SK-N-SH (cell line): ENCODE results near the gene SPACA9. TPM values are rescaled to one million over a fixed set of nuclear protein-coding genes. Genes with fewer than 3 reads are reported as not detected.

Experiments used
- CTCF ChIA-PET: fragments of 300-600, 350-600 bp; formaldehyde crosslinking; extraction: SDS; loops from one replicate; lab custom pipeline; 2021; lab: Yijun Ruan, JAX
- POLR2A ChIA-PET: fragments of 350-600 bp; sonication (Branson Sonifier 250); formaldehyde crosslinking; extraction: SDS; loops from one replicate; lab custom pipeline; 2020; ENCODE audit warnings: antibody characterized with exemption, inconsistent platforms; lab: Yijun Ruan, JAX
- DNase-seq: peaks from one replicate; pipeline ENCODE4 v3.0.0; 2012
- H2AFZ ChIP-seq: fragments of 200-600 bp; sonication (generic); 2 replicates; pipeline ENCODE4 v1.8.1; 2016; ENCODE audit warnings: antibody characterized with exemption, mild to moderate bottlenecking, low read depth
- H3F3A ChIP-seq: fragments of 200-600 bp; sonication (generic); replicated peaks from 2 replicates; pipeline ENCODE3; 2016; ENCODE audit warnings: antibody characterized with exemption, mild to moderate bottlenecking; ENCODE audit not compliant: insufficient read depth
- H3K27ac ChIP-seq, 2 experiments: fragments of 200-500 bp in 1 of 2; fragments of 200-600 bp in 1 of 2; sonication (Bioruptor generic) in 1 of 2; sonication (generic), shearing (Covaris generic) in 1 of 2; 2 replicates each; pipeline versions ENCODE4 v1.5.1 to v1.6.1; 2014 to 2016; ENCODE audit warnings: low read depth in 2 of 2, inconsistent platforms in 1 of 2, low read length in 1 of 2, mild to moderate bottlenecking in 1 of 2, mixed read lengths in 1 of 2
- H3K27me3 ChIP-seq: fragments of 200-600 bp; sonication (generic), shearing (Covaris generic); 2 replicates; pipeline ENCODE4 v1.6.1; 2016; ENCODE audit warnings: mixed run types; ENCODE audit not compliant: insufficient read depth
- H3K36me3 ChIP-seq, 2 experiments: fragments of 200-500 bp in 1 of 2; fragments of 200-600 bp in 1 of 2; sonication (Bioruptor generic) in 1 of 2; sonication (generic) in 1 of 2; replicated peaks in 1 of 2; 2 replicates each; pipeline versions ENCODE3 to v1.5.1; 2014 to 2016; ENCODE audit warnings: low read length in 1 of 2, mild to moderate bottlenecking in 1 of 2; ENCODE audit not compliant: insufficient read depth in 2 of 2, control insufficient read depth in 1 of 2
- H3K4me1 ChIP-seq, 2 experiments: fragments of 200-500 bp in 1 of 2; fragments of 200-600 bp in 1 of 2; sonication (Bioruptor generic) in 1 of 2; sonication (generic), shearing (Covaris generic) in 1 of 2; 2 replicates each; pipeline versions ENCODE4 v1.5.1 to v1.6.1; 2014 to 2016; ENCODE audit warnings: low read depth in 1 of 2, low read length in 1 of 2, mixed run types in 1 of 2; ENCODE audit not compliant: insufficient read depth in 2 of 2, control insufficient read depth in 1 of 2
- H3K4me2 ChIP-seq: fragments of 200-600 bp; sonication (generic), shearing (Covaris generic); 2 replicates; pipeline ENCODE4 v1.6.1; 2017; ENCODE audit warnings: mixed run types
- H3K4me3 ChIP-seq, 2 experiments: fragments of 200-500 bp in 1 of 2; fragments of 200-600 bp in 1 of 2; sonication (Bioruptor generic) in 1 of 2; sonication (generic), shearing (Covaris generic) in 1 of 2; 2 replicates each; pipeline versions ENCODE4 v1.5.1 to v1.8.1; 2014 to 2016; ENCODE audit warnings: low read depth in 2 of 2, inconsistent platforms in 1 of 2, low read length in 1 of 2, mild to moderate bottlenecking in 1 of 2, mixed read lengths in 1 of 2, moderate library complexity in 1 of 2
- H3K79me2 ChIP-seq: fragments of 200-600 bp; sonication (generic); 2 replicates; pipeline ENCODE4 v1.8.1; 2017; ENCODE audit warnings: mild to moderate bottlenecking; ENCODE audit not compliant: insufficient read depth
- H3K9ac ChIP-seq: fragments of 200-600 bp; sonication (generic); 2 replicates; pipeline ENCODE4 v1.6.1; 2017; ENCODE audit warnings: mixed run types
- H3K9me2 ChIP-seq: fragments of 200-600 bp; sonication (generic); 2 replicates; pipeline ENCODE4 v1.6.1; 2017; ENCODE audit warnings: mixed run types
- H3K9me3 ChIP-seq: fragments of 200-600 bp; sonication (generic); 2 replicates; pipeline ENCODE4 v1.6.1; 2017; ENCODE audit warnings: mixed run types, mild to moderate bottlenecking, moderate library complexity
- H4K20me1 ChIP-seq: fragments of 200-600 bp; sonication (generic); 2 replicates; pipeline ENCODE4 v1.6.1; 2017; ENCODE audit warnings: mild to moderate bottlenecking, mixed run types; ENCODE audit not compliant: insufficient read depth
- FOSL2 ChIP-seq: IDR thresholded peaks from 2 replicates; pipeline ENCODE4 v1.4.0; 2012; ENCODE audit warnings: low read depth, mild to moderate bottlenecking, moderate library complexity, borderline replicate concordance
- FOXJ3 ChIP-seq: sonication (generic); formaldehyde crosslinking; IDR thresholded peaks from 2 replicates; pipeline ENCODE4 v1.5.1; 2020; ENCODE audit warnings: mild to moderate bottlenecking, missing genetic modification reagents
- JUND ChIP-seq: IDR thresholded peaks from 2 replicates; pipeline ENCODE4 v1.4.0; 2012
- NFIC ChIP-seq: IDR thresholded peaks from 2 replicates; pipeline ENCODE4 v1.4.0; 2012; ENCODE audit warnings: borderline replicate concordance
- NRF1 ChIP-seq: IDR thresholded peaks from 2 replicates; pipeline ENCODE4 v1.6.1; 2012; ENCODE audit warnings: low read depth, mild to moderate bottlenecking, low read length
- PBX3 ChIP-seq: IDR thresholded peaks from 2 replicates; pipeline ENCODE4; 2012
- SMC3 ChIP-seq: IDR thresholded peaks from 2 replicates; pipeline ENCODE4 v1.6.1; 2012; ENCODE audit warnings: low read depth, low read length, improper control_type of control experiment
- TEAD4 ChIP-seq: IDR thresholded peaks from 2 replicates; pipeline ENCODE4 v1.4.0; 2012; ENCODE audit warnings: mild to moderate bottlenecking, borderline replicate concordance; ENCODE audit not compliant: insufficient read depth
- YY1 ChIP-seq: IDR thresholded peaks from 2 replicates; pipeline ENCODE4 v1.4.0; 2012; ENCODE audit warnings: low read depth, mild to moderate bottlenecking
- ZBTB33 ChIP-seq: IDR thresholded peaks from 2 replicates; pipeline ENCODE4 v1.4.0; 2012; ENCODE audit warnings: low read depth, borderline replicate concordance
- WGBS: methylation state at CpG from one replicate; pipeline ENCODE4 v1.1.6; 2017; ENCODE audit warnings: low lambda C conversion rate; 5-methylcytosine and 5-hydroxymethylcytosine counted together
- polyA plus RNA-seq, 3 experiments: library from polyadenylated mRNA; depleted of rRNA; stranded (reverse); fragments of >200 nt; gene quantifications; 2 replicates each; pipeline ENCODE4 v1.2.3, GENCODE V29; 2012

SPACA9 gene
- polyA plus RNA-seq, 1 of the 3 experiments (the other 2 are of a cell fraction), result 9.8 TPM

GRCh38 chr9:132908635-132909034 lies 29.9 kb downstream of the SPACA9 start:
- no peak for TF ChIP-seq ZBTB33
- no peak for TF ChIP-seq FOSL2
- no peak for TF ChIP-seq JUND
- no peak for TF ChIP-seq YY1
- TF ChIP-seq PBX3, result no peak
- no peak for TF ChIP-seq SMC3
- 92% methylated on average over 7 of the region's 7 CpGs for WGBS
- H2AFZ ChIP-seq, result no peak overlapping the region
- no peaks in the 10 kb centered on the region for H3K9me2 ChIP-seq
- H3K27ac ChIP-seq, result no peak overlapping the region
- H3K9me3 ChIP-seq, result no peaks in the 10 kb centered on the region
- POLR2A ChIA-PET, result interaction anchor here (0.6 kb wide), 1 partner anchor 111 kb away, joined by 3 read pairs; no protein-coding TSS in a partner anchor
- CTCF ChIA-PET, result interaction anchor here (0.6 to 2.4 kb wide), 5 partner anchors 11 to 497 kb away, joined by 3 to 11 read pairs (median 4); no protein-coding TSS in a partner anchor
- no peaks in the 10 kb centered on the region for H3K4me1 ChIP-seq
- no peak overlapping the region for H3K4me3 ChIP-seq
- no peaks in the 10 kb centered on the region for H3K79me2 ChIP-seq
- peaks cover 43 to 61% of the 10 kb centered on the region in 2 experiments for H3K36me3 ChIP-seq
- no peak overlapping the region for H3K9ac ChIP-seq
- no peaks in the 10 kb centered on the region for H3K27me3 ChIP-seq
- no peak overlapping the region for H3K4me2 ChIP-seq
- no peak for DNase-seq
- H3F3A ChIP-seq, result no peaks in the 10 kb centered on the region
- no peaks in the 10 kb centered on the region for H4K20me1 ChIP-seq

GRCh38 chr9:132909311-132909710 lies 30.6 kb downstream of the SPACA9 start:
- H3K9me3 ChIP-seq, result no peaks in the 10 kb centered on the region
- 62% methylated on average over 2 of the region's 2 CpGs for WGBS
- H3K9ac ChIP-seq, result no peak overlapping the region
- no peaks in the 10 kb centered on the region for H3K79me2 ChIP-seq
- H4K20me1 ChIP-seq, result no peaks in the 10 kb centered on the region
- H3K4me1 ChIP-seq, result no peaks in the 10 kb centered on the region
- H3K4me3 ChIP-seq, result no peak overlapping the region
- no peaks in the 10 kb centered on the region for H3K27me3 ChIP-seq
- H3K4me2 ChIP-seq, result no peak overlapping the region
- POLR2A ChIA-PET, result no interaction called here
- H3F3A ChIP-seq, result no peaks in the 10 kb centered on the region
- TF ChIP-seq NRF1 (no peak), JUND (no peak), FOXJ3 (CRISPR knock-in tag) (no peak), TEAD4 (no peak), NFIC (no peak)
- H3K36me3 ChIP-seq, result peaks cover 43 to 55% of the 10 kb centered on the region in 2 experiments
- CTCF ChIA-PET, result interaction anchor here (1.0 to 10.7 kb wide), 5 partner anchors 6 to 497 kb away, joined by 4 to 85 read pairs (median 4); no protein-coding TSS in a partner anchor
- no peak overlapping the region for H3K27ac ChIP-seq
- H3K9me2 ChIP-seq, result no peaks in the 10 kb centered on the region
- H2AFZ ChIP-seq, result no peak overlapping the region
- no peak for DNase-seq
